H1 (cell line): Measurements from ENCODE around the gene MGAT5B. TPM values are rescaled to one million over a fixed set of nuclear protein-coding genes. Genes with fewer than 3 reads are reported as not detected.

Source experiments
- CTCF ChIA-PET: fragments of 300-600 bp; sonication (Branson Sonifier 250); formaldehyde crosslinking; loops from one replicate; lab custom pipeline; 2021; ENCODE audit not compliant: partially characterized antibody; lab: Charles Lee
- POLR2A ChIA-PET: fragments of 300-600 bp; sonication (Branson Sonifier 250); formaldehyde crosslinking; loops from one replicate; lab custom pipeline; 2021; ENCODE audit warnings: inconsistent platforms; ENCODE audit not compliant: partially characterized antibody; lab: Charles Lee
- DNase-seq, 2 experiments: peaks; one replicate each; pipeline versions ENCODE4 v3.0.0 to v3.0.0-alpha.2; 2010 to 2022; ENCODE audit warnings: low spot score in 2 of 2, low read depth in 1 of 2, mixed read lengths in 1 of 2
- FAIRE-seq: peaks from 2 replicates; lab custom pipeline; 2011; peaks lifted over from hg19 to GRCh38; lab: Jason Lieb, UNC
- H2AFZ ChIP-seq: 2 replicates; pipeline ENCODE4 v1.8.1; 2012; ENCODE audit warnings: low read length, inconsistent platforms
- H2AK5ac ChIP-seq: 2 replicates; pipeline ENCODE4 v1.6.1; 2013; ENCODE audit warnings: low read depth, low read length
- H2BK120ac ChIP-seq: replicated peaks from 2 replicates; pipeline ENCODE3; 2013; ENCODE audit warnings: low read depth, low read length, inconsistent platforms
- H2BK12ac ChIP-seq: 2 replicates; pipeline ENCODE4 v1.6.1; 2013; ENCODE audit warnings: low read depth, low read length
- H2BK15ac ChIP-seq: 2 replicates; pipeline ENCODE4 v1.6.1; 2013; ENCODE audit warnings: low read length
- H2BK20ac ChIP-seq: 2 replicates; pipeline ENCODE4 v1.6.1; 2013; ENCODE audit warnings: low read length
- H2BK5ac ChIP-seq: 2 replicates; pipeline ENCODE4 v1.6.1; 2013; ENCODE audit warnings: low read depth, low read length
- H3K14ac ChIP-seq: 2 replicates; pipeline ENCODE4 v1.6.1; 2013; ENCODE audit warnings: inconsistent platforms; ENCODE audit not compliant: insufficient read length
- H3K18ac ChIP-seq: 2 replicates; pipeline ENCODE4 v1.6.1; 2013; ENCODE audit warnings: low read length; ENCODE audit errors: extremely low read depth
- H3K23ac ChIP-seq: 2 replicates; pipeline ENCODE4 v1.6.1; 2013; ENCODE audit warnings: inconsistent platforms; ENCODE audit not compliant: insufficient read length
- H3K23me2 ChIP-seq: 2 replicates; pipeline ENCODE4 v1.6.1; 2013; ENCODE audit warnings: low read depth, low read length
- H3K27ac ChIP-seq: 2 replicates; pipeline ENCODE4 v1.6.1; 2011; ENCODE audit warnings: low read depth, low read length, inconsistent platforms
- H3K27me3 ChIP-seq, 4 experiments: replicated peaks in 1 of 4; 1 replicate in 1 of 4; 2 replicates in 3 of 4; pipeline versions ENCODE4 v1.6.1 to v1.8.1; 2011 to 2013; ENCODE audit warnings: low read length in 3 of 4, mild to moderate bottlenecking in 3 of 4, inconsistent platforms in 2 of 4, mixed read lengths in 2 of 4, moderate library complexity in 1 of 4; ENCODE audit not compliant: control insufficient read depth in 3 of 4, insufficient read depth in 3 of 4; ENCODE audit errors: extremely low read depth in 1 of 4
- H3K36me3 ChIP-seq, 4 experiments: 2 replicates each; pipeline versions ENCODE4 v1.6.1 to v1.8.1; 2011 to 2013; ENCODE audit warnings: mild to moderate bottlenecking in 4 of 4, low read length in 3 of 4, moderate library complexity in 2 of 4, control low read depth in 1 of 4, inconsistent platforms in 1 of 4; ENCODE audit not compliant: insufficient read depth in 4 of 4, control insufficient read depth in 2 of 4
- H3K4ac ChIP-seq: replicated peaks from 2 replicates; pipeline ENCODE3; 2013; ENCODE audit warnings: low read length, low read depth, mixed read lengths, inconsistent platforms; ENCODE audit not compliant: insufficient read length
- H3K4me1 ChIP-seq, 4 experiments: replicated peaks in 1 of 4; 1 replicate in 1 of 4; 2 replicates in 3 of 4; pipeline versions ENCODE4 v1.6.1 to v1.8.1; 2011 to 2013; ENCODE audit warnings: low read length in 3 of 4, inconsistent platforms in 2 of 4, mixed read lengths in 1 of 4; ENCODE audit not compliant: insufficient read depth in 4 of 4, control insufficient read depth in 3 of 4
- H3K4me2 ChIP-seq, 2 experiments: 2 replicates each; pipeline versions ENCODE4 v1.6.1 to v1.8.1; 2011 to 2013; ENCODE audit warnings: low read depth in 2 of 2, low read length in 2 of 2, control low read depth in 1 of 2, inconsistent platforms in 1 of 2, mild to moderate bottlenecking in 1 of 2; ENCODE audit not compliant: insufficient read depth in 1 of 2
- H3K4me3 ChIP-seq, 4 experiments: fragments of 200-600, 300-600 bp in 1 of 4; sonication (generic), shearing (Covaris generic), sonication (Bioruptor Twin) in 1 of 4; 2 replicates each; pipeline versions ENCODE4 v1.5.1 to v1.8.1; 2011 to 2016; ENCODE audit warnings: low read length in 4 of 4, low read depth in 3 of 4, control low read depth in 2 of 4, inconsistent platforms in 2 of 4, mild to moderate bottlenecking in 2 of 4, mixed read lengths in 1 of 4, moderate library complexity in 1 of 4; ENCODE audit not compliant: insufficient read depth in 2 of 4; ENCODE audit errors: extremely low read depth in 1 of 4
- H3K56ac ChIP-seq: replicated peaks from 2 replicates; pipeline ENCODE3; 2013; ENCODE audit warnings: low read depth, mild to moderate bottlenecking, mixed read lengths, low read length, inconsistent platforms; ENCODE audit not compliant: insufficient read length
- H3K79me1 ChIP-seq: 2 replicates; pipeline ENCODE4 v1.6.1; 2013; ENCODE audit warnings: low read depth, low read length, control low read depth
- H3K79me2 ChIP-seq, 2 experiments: 2 replicates each; pipeline versions ENCODE4 v1.6.1 to v1.8.1; 2012 to 2013; ENCODE audit warnings: low read length in 2 of 2, mild to moderate bottlenecking in 2 of 2, inconsistent platforms in 1 of 2; ENCODE audit not compliant: insufficient read depth in 2 of 2, control insufficient read depth in 1 of 2
- H3K9ac ChIP-seq, 4 experiments: replicated peaks in 1 of 4; 1 replicate in 1 of 4; 2 replicates in 3 of 4; pipeline versions ENCODE4 v1.6.1 to v1.8.1; 2011 to 2013; ENCODE audit warnings: low read depth in 3 of 4, low read length in 3 of 4, control low read depth in 2 of 4, mild to moderate bottlenecking in 2 of 4, moderate library complexity in 2 of 4, inconsistent platforms in 1 of 4; ENCODE audit errors: extremely low read depth in 1 of 4
- H3K9me3 ChIP-seq, 2 experiments: 2 replicates each; pipeline versions ENCODE4 v1.6.1 to v1.8.1; 2012 to 2013; ENCODE audit warnings: mild to moderate bottlenecking in 2 of 2, moderate library complexity in 2 of 2, control low read depth in 1 of 2, inconsistent platforms in 1 of 2, low read depth in 1 of 2, low read length in 1 of 2, mixed read lengths in 1 of 2; ENCODE audit not compliant: insufficient read depth in 2 of 2
- H4K20me1 ChIP-seq, 2 experiments: replicated peaks in 1 of 2; 2 replicates each; pipeline versions ENCODE3 to v1.8.1; 2011 to 2013; ENCODE audit warnings: inconsistent platforms in 2 of 2, low read length in 2 of 2, mild to moderate bottlenecking in 1 of 2; ENCODE audit not compliant: insufficient read depth in 2 of 2, control insufficient read depth in 1 of 2
- H4K5ac ChIP-seq: 2 replicates; pipeline ENCODE4 v1.6.1; 2013; ENCODE audit warnings: low read length, low read depth, mixed read lengths, inconsistent platforms; ENCODE audit not compliant: insufficient read length
- H4K8ac ChIP-seq: 2 replicates; pipeline ENCODE4 v1.8.0; 2013; ENCODE audit warnings: mild to moderate bottlenecking, moderate library complexity, low read length, inconsistent platforms; ENCODE audit not compliant: insufficient read depth; ENCODE audit errors: extremely low read depth
- H4K91ac ChIP-seq: replicated peaks from 2 replicates; pipeline ENCODE3; 2013; ENCODE audit warnings: low read length, mixed read lengths, inconsistent platforms; ENCODE audit not compliant: insufficient read length
- ATF2 ChIP-seq: IDR thresholded peaks from 2 replicates; pipeline ENCODE4 v1.6.1; 2012; ENCODE audit warnings: low read length, inconsistent platforms
- ATF3 ChIP-seq: IDR thresholded peaks from 2 replicates; pipeline ENCODE4 v1.6.1; 2011; ENCODE audit warnings: low read depth, mild to moderate bottlenecking, low read length; ENCODE audit not compliant: insufficient read depth
- CBX5 ChIP-seq: fragments of 300-800, 300-1000 bp; sonication (generic); IDR thresholded peaks from 2 replicates; pipeline ENCODE4 v1.7.1; 2016; ENCODE audit warnings: antibody characterized with exemption, low read length, low read depth
- MAX ChIP-seq: IDR thresholded peaks from 2 replicates; pipeline ENCODE4 v1.6.1; 2012; ENCODE audit warnings: inconsistent platforms
- TAF7 ChIP-seq: optimal IDR thresholded peaks from 2 replicates; pipeline ENCODE3; 2011; ENCODE audit warnings: low read depth, mild to moderate bottlenecking, inconsistent platforms, low read length, moderate library complexity, borderline replicate concordance
- USF2 ChIP-seq: IDR thresholded peaks from 2 replicates; pipeline ENCODE4 v1.6.1; 2011; ENCODE audit warnings: low read length, improper control_type of control experiment
- WGBS, 2 experiments: shearing (Covaris generic) in 1 of 2; methylation state at CpG; one replicate each; pipeline versions ENCODE4 v1.1.6 to v1.1.7; 2013 to 2015; ENCODE audit warnings: low lambda C conversion rate in 2 of 2, mixed read lengths in 2 of 2, inconsistent platforms in 1 of 2, low coverage in 1 of 2, missing lambda C conversion rate in 1 of 2; ENCODE audit not compliant: insufficient replicate concordance in 2 of 2, insufficient coverage in 1 of 2, insufficient read length in 1 of 2; ENCODE audit errors: extremely low coverage in 1 of 2, missing lambda C conversion rate in 1 of 2; 5-methylcytosine and 5-hydroxymethylcytosine counted together
- polyA plus RNA-seq, 7 experiments: library from polyadenylated mRNA; depleted of rRNA in 3 of 7; stranded (reverse) in 5 of 7; unstranded in 2 of 7; fragments of >200 nt in 5 of 7; fragments of 200-250 nt in 2 of 7; gene quantifications; 1 replicate in 5 of 7; 2 replicates in 1 of 7; 4 replicates in 1 of 7; pipeline versions ENCODE4 v1.2.1 to v1.2.3, GENCODE V29; 2011 to 2013; ENCODE audit warnings: missing spikeins in 2 of 7, mixed read lengths in 2 of 7
- total RNA-seq: library from RNA; stranded (reverse); fragmentation: NEBNext Ultra II Directional; extraction: Animal tissue kit (Norgen Biotek cat#: 25700); gene quantifications from 2 replicates; pipeline ENCODE4 v1.2.1, GENCODE V29; 2021

Gene MGAT5B
- total and polyA plus RNA-seq, 2 of the 8 experiments (the other 6 are each of a cell fraction or from before 2014, with no cell fraction given) = 7.9 to 8.2 TPM

- H3K4me3 ChIP-seq = peak overlapping the region; percentile 43 to 62 (median 49)
- peak overlapping the region; percentile 84 for H3K14ac ChIP-seq
- peak overlapping the region; percentile 87 for H3K27ac ChIP-seq
- peak overlapping the region; percentile 4; the same call in 1 of the 2 replicates for H2AFZ ChIP-seq
- POLR2A ChIA-PET = interaction anchor here (0.6 to 3.1 kb wide), 23 partner anchors 8 to 1215 kb away, joined by 3 to 18 read pairs (median 4); partner anchors contain the start of genes MFSD11 and SRSF2
- no peak overlapping the region for H2BK20ac ChIP-seq
- peak; percentile 57 for FAIRE-seq
- H4K20me1 ChIP-seq = no peaks in the 10 kb centered on the region
- H2BK5ac ChIP-seq = peak overlapping the region; percentile 82
- peak; percentile 92 to 96 for DNase-seq
- H3K18ac ChIP-seq = peak overlapping the region; percentile 93
- H4K8ac ChIP-seq = peak overlapping the region; percentile 90
- H3K23me2 ChIP-seq = peaks cover 4% of the 10 kb centered on the region
- H4K5ac ChIP-seq = peak overlapping the region; percentile 91
- no peak overlapping the region for H2BK15ac ChIP-seq
- no peaks in the 10 kb centered on the region for H3K9me3 ChIP-seq
- H2AK5ac ChIP-seq = no peak overlapping the region
- H3K27me3 ChIP-seq = 0 out of 7 replicates have a peak, but pooled peaks cover 0 to 2% (median 0%) of the 10 kb centered on the region in 4 experiments
- peak overlapping the region; percentile 69 for H4K91ac ChIP-seq
- H3K4ac ChIP-seq = no peak overlapping the region
- CTCF ChIA-PET = interaction anchor here (0.8 to 1.8 kb wide), 7 partner anchors 11 to 119 kb away, joined by 3 to 7 read pairs (median 4); no protein-coding TSS in a partner anchor
- no peaks in the 10 kb centered on the region for H3K79me1 ChIP-seq
- no peaks in the 10 kb centered on the region for H3K36me3 ChIP-seq
- peak overlapping the region; percentile 82 to 94 for H3K4me2 ChIP-seq
- peaks cover 8 to 25% (median 15%) of the 10 kb centered on the region in 4 experiments for H3K4me1 ChIP-seq
- no peak overlapping the region for H3K23ac ChIP-seq
- H3K9ac ChIP-seq = peak overlapping the region; percentile 62 to 79 (median 74)
- peak overlapping the region; percentile 70 for H3K56ac ChIP-seq
- H2BK120ac ChIP-seq = no peak overlapping the region
- 2% methylated on average over 42 of the region's 45 CpGs; no CpG with 5 or more reads in 1 of the 2 experiments for WGBS, 2 experiments
- no peaks in the 10 kb centered on the region for H3K79me2 ChIP-seq
- 0 out of 2 replicates have a peak overlapping the region, but pooled peaks have one; percentile 82 for H2BK12ac ChIP-seq
- no peak for TF ChIP-seq USF2
- TF ChIP-seq ATF2 = no peak; the same call in 1 of the 2 replicates
- peak; percentile 70 for TF ChIP-seq MAX
- TF ChIP-seq CBX5 = no peak
- TF ChIP-seq TAF7 = peak; percentile 23
- no peak for TF ChIP-seq ATF3
These were observed 100.7 kb downstream of the MGAT5B start for GRCh38 chr17:76968707-76969597.
